ENCODE measurements around the gene CSRNP2. TPM values are rescaled to one million over a fixed set of nuclear protein-coding genes. Genes with fewer than 3 reads are reported as not detected.

Gene CSRNP2
- total RNA-seq, 2 experiments from 2014 or later: 11.7 to 30.1 TPM

DNA sequence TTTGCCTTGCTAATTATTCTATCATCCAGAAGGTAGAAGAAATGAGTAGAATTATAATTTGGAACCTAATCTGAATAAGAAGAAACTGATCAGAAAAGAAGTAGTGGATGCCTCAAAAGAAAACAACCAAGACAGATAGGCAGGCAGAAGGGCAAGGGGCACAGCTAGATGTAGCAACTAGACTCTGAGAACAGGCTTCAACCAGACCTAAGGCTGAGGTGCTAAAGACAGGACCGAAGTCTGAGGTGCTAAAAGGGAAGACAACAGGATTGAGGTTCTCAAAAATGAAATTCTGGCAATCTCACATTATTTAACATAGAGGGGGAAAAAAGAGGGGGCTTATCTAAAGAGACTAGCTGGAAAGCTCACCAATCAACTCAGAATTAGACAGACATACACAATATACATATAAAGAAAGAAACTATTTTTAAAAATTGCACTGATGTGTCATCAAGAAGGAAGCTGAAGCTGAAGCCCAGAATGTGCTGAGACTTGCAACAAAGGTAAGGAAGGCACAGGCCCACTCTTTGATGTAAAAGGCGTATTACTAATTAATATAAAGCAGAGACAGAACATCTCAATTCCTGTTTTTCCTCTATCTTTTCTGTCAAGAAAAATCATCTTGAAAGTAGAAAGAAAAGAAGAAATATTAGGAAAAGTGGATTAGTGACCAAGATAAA lies 43.8 kb upstream of the CSRNP2 start:
- TF ChIP-seq, protein P1, sequence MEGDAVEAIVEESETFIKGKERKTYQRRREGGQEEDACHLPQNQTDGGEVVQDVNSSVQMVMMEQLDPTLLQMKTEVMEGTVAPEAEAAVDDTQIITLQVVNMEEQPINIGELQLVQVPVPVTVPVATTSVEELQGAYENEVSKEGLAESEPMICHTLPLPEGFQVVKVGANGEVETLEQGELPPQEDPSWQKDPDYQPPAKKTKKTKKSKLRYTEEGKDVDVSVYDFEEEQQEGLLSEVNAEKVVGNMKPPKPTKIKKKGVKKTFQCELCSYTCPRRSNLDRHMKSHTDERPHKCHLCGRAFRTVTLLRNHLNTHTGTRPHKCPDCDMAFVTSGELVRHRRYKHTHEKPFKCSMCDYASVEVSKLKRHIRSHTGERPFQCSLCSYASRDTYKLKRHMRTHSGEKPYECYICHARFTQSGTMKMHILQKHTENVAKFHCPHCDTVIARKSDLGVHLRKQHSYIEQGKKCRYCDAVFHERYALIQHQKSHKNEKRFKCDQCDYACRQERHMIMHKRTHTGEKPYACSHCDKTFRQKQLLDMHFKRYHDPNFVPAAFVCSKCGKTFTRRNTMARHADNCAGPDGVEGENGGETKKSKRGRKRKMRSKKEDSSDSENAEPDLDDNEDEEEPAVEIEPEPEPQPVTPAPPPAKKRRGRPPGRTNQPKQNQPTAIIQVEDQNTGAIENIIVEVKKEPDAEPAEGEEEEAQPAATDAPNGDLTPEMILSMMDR (conservative IDR thresholded peaks at IDR 0.05; ENCODE audit: low read length): no peak
- no peak for TF ChIP-seq EZH2phosphoT487 (IDR thresholded peaks at IDR 0.05; ENCODE audit: borderline replicate concordance, low read depth, low read length)
- H3K36me3 ChIP-seq (ENCODE audit: insufficient read depth, low read length): no peaks in the 10 kb centered on the region
- no TSS peak for BruUV-seq (replicated peaks)
- H3K4me3 ChIP-seq (ENCODE audit: low read depth, low read length, poor library complexity, severe bottlenecking): no peak overlapping the region
- no peak overlapping the region for H3K27ac ChIP-seq (ENCODE audit: low read depth, low read length, poor library complexity, severe bottlenecking)
- H2AFZ ChIP-seq (ENCODE audit: low read length): no peak overlapping the region
- H3K9me2 ChIP-seq (ENCODE audit: insufficient read depth, low read length): no peaks in the 10 kb centered on the region
- H3K9me3 ChIP-seq (ENCODE audit: low read length): no peaks in the 10 kb centered on the region
- H4K20me1 ChIP-seq (ENCODE audit: insufficient read depth, low read length): 0 out of 2 replicates have a peak, but pooled peaks cover 3% of the 10 kb centered on the region
- H3K4me1 ChIP-seq (ENCODE audit: insufficient read depth, low read length, poor library complexity, severe bottlenecking): no peaks in the 10 kb centered on the region
- no peaks in the 10 kb centered on the region for H3K79me2 ChIP-seq (ENCODE audit: insufficient read depth, low read depth, low read length)
- no peak for DNase-seq (ENCODE audit: low spot score)
- CTCF ChIA-PET (ENCODE audit: unreplicated experiment): no interaction called here
- intact Hi-C loops (cut with micrococcal nuclease; ENCODE audit: unreplicated experiment): no loop called here
- H3K4me2 ChIP-seq (ENCODE audit: low read length): no peak overlapping the region
- POLR2A ChIA-PET: no interaction called here

DNA sequence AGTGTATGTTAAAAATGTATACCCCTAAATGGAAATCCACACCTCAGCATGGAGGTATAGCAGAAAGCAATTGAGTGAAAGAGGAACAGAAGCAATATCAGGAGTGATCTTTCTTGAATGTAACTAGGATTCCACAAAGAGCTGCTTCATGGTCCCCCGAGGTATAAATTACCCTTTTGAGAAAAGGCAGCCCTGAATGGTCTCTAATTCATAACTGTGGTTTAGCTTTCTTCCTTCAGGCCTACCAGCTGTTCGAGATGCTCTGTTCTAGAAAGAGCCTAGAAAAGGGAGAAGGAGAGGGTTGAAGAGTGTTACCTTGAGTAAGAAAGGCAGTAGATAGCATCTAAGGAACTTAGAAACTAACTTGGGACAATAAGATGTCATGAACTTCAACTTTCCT lies 42.9 kb upstream of the CSRNP2 start:
- Histone ChIP-seq H3K4me2 (ENCODE audit: low read length) (no peak overlapping the region), H3K9me2 (ENCODE audit: insufficient read depth, low read length) (no peaks in the 10 kb centered on the region), H2AFZ (ENCODE audit: low read length) (no peak overlapping the region), H4K20me1 (ENCODE audit: insufficient read depth, low read length) (no peaks in the 10 kb centered on the region), H3K36me3 (ENCODE audit: insufficient read depth, low read length) (no peaks in the 10 kb centered on the region), H3K4me3 (ENCODE audit: low read depth, low read length, poor library complexity, severe bottlenecking) (no peak overlapping the region), H3K79me2 (ENCODE audit: insufficient read depth, low read depth, low read length) (no peaks in the 10 kb centered on the region), H3K27ac (ENCODE audit: low read depth, low read length, poor library complexity, severe bottlenecking) (no peak overlapping the region), H3K4me1 (ENCODE audit: insufficient read depth, low read length, poor library complexity, severe bottlenecking) (no peaks in the 10 kb centered on the region), H3K9me3 (ENCODE audit: low read length) (no peaks in the 10 kb centered on the region)
- BruUV-seq (replicated peaks): no TSS peak
- no peak for DNase-seq (ENCODE audit: low spot score)
- intact Hi-C loops (cut with micrococcal nuclease; ENCODE audit: unreplicated experiment): no loop called here
- ChIA-PET POLR2A (interaction anchor here (0.6 kb wide), 2 partner anchors 69 to 484 kb away, joined by 3 to 4 read pairs; no protein-coding TSS in a partner anchor), CTCF (ENCODE audit: unreplicated experiment) (no interaction called here)
- TF ChIP-seq, protein P1 (conservative IDR thresholded peaks at IDR 0.05; ENCODE audit: low read length): no peak
- no peak for TF ChIP-seq EZH2phosphoT487 (IDR thresholded peaks at IDR 0.05; ENCODE audit: borderline replicate concordance, low read depth, low read length)

DNA sequence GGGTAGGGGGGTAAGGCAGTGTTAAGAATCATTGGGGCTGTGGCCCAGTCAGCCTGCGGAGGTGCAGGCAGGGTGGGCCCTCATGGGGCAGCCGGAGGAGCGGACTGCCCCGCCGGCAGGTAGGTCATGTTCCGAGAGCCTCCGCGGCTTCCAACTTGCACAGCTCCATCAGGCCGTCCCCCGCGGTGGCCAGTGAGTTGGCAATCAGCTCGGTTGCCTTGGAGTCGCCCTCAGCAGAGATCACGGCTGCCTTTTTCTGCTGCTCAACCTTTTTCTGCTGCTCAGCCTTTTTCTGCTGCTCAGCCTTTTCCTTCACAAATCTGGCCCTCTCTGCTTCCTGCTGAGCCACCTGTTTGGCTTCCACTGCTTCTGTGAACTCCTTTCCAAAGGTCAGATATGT lies 41.1 kb upstream of the CSRNP2 start:
- Histone ChIP-seq H3K4me1 (ENCODE audit: insufficient read depth, low read length, poor library complexity, severe bottlenecking) (no peaks in the 10 kb centered on the region), H3K9me3 (ENCODE audit: low read length) (no peaks in the 10 kb centered on the region), H3K9me2 (ENCODE audit: insufficient read depth, low read length) (no peaks in the 10 kb centered on the region), H3K27ac (ENCODE audit: low read depth, low read length, poor library complexity, severe bottlenecking) (no peak overlapping the region), H3K4me2 (ENCODE audit: low read length) (no peak overlapping the region), H3K36me3 (ENCODE audit: insufficient read depth, low read length) (no peaks in the 10 kb centered on the region), H3K4me3 (ENCODE audit: low read depth, low read length, poor library complexity, severe bottlenecking) (no peak overlapping the region), H3K79me2 (ENCODE audit: insufficient read depth, low read depth, low read length) (no peaks in the 10 kb centered on the region), H4K20me1 (ENCODE audit: insufficient read depth, low read length) (no peaks in the 10 kb centered on the region), H2AFZ (ENCODE audit: low read length) (no peak overlapping the region)
- DNase-seq (ENCODE audit: low spot score): no peak
- no TSS peak for BruUV-seq (replicated peaks)
- TF ChIP-seq EZH2phosphoT487 (IDR thresholded peaks at IDR 0.05; ENCODE audit: borderline replicate concordance, low read depth, low read length): no peak
- TF ChIP-seq, protein P1 (conservative IDR thresholded peaks at IDR 0.05; ENCODE audit: low read length): no peak
- intact Hi-C loops (cut with micrococcal nuclease; ENCODE audit: unreplicated experiment): no loop called here
- CTCF ChIA-PET (ENCODE audit: unreplicated experiment): interaction anchor here (0.6 kb wide), 1 partner anchor 129 kb away, joined by 3 read pairs; no protein-coding TSS in a partner anchor
- POLR2A ChIA-PET: no interaction called here

Data from OCI-LY7 (cell line).